Stimulated activated CD4-positive, alpha-beta T cell treated with anti-CD3 and anti-CD28 coated beads, Interleukin-15, amount 100 ng/mL, for 1 hour (primary cell): ENCODE results near the gene RNF20.
"Not testable (repeated sequence)": the region's sequence is repeated elsewhere in the genome, so short reads cannot be mapped to it uniquely, and the experiment has no call there.

Source experiments
- DNase-seq, 2 donors: peaks; one replicate each; pipeline ENCODE4 v3.0.0-alpha.2; 2020; ENCODE audit warnings: low read depth in 1 of 2, low spot score in 1 of 2

The RNF20 gene, protein sequence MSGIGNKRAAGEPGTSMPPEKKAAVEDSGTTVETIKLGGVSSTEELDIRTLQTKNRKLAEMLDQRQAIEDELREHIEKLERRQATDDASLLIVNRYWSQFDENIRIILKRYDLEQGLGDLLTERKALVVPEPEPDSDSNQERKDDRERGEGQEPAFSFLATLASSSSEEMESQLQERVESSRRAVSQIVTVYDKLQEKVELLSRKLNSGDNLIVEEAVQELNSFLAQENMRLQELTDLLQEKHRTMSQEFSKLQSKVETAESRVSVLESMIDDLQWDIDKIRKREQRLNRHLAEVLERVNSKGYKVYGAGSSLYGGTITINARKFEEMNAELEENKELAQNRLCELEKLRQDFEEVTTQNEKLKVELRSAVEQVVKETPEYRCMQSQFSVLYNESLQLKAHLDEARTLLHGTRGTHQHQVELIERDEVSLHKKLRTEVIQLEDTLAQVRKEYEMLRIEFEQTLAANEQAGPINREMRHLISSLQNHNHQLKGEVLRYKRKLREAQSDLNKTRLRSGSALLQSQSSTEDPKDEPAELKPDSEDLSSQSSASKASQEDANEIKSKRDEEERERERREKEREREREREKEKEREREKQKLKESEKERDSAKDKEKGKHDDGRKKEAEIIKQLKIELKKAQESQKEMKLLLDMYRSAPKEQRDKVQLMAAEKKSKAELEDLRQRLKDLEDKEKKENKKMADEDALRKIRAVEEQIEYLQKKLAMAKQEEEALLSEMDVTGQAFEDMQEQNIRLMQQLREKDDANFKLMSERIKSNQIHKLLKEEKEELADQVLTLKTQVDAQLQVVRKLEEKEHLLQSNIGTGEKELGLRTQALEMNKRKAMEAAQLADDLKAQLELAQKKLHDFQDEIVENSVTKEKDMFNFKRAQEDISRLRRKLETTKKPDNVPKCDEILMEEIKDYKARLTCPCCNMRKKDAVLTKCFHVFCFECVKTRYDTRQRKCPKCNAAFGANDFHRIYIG

GRCh38 chr9:101533334-101534204, at the start of gene RNF20:
RNF20 (plus strand) TSS chr9:101533853; CDS start chr9:101535424, 1,571 bp downstream.
- peak; percentile 96 to 98 for DNase-seq

- no peak for DNase-seq
Measured at GRCh38 chr9:101484046-101484445, 49.6 kb upstream of the RNF20 start.

DNA sequence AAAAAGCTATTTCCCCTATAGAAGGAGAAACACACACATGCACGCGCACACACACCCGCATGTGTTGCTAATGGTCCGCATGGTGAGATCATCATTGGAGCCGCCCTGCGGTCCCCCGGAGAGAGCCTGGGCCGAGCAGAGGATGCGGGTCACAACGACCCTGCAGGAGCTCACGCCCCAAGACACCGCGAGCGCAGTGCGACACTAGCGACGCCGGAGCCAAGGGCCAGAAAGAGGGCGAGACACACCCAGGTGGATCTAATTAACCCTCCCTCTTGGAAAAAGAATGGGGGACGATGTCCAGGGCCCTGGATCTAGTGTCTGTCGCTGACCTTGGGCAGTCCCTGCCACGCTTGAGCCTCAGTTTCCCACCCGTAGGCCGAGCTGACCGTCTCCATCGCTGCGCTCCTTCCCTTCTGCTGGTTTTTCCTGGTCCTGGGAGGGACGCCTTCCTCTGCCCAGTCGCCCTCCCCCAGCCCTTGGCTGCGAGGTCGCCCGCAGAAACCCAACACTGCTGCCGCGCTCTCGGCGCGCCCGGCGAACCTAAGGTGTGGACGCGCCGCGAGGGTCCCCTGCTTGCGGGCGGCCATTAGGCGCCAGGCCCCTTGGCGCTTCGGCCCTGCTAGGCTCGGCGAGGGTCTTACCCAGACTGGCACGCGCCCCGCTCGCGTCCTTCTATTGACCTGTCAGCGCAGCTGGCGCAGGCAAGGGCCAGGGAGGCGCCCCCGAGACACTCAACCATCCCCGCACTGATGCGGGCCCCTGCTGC, 47.5 kb upstream of the RNF20 start:
- no peak for DNase-seq

GRCh38 chr9:101486693-101487442, 46.8 kb upstream of the RNF20 start:
- no peak for DNase-seq

DNA sequence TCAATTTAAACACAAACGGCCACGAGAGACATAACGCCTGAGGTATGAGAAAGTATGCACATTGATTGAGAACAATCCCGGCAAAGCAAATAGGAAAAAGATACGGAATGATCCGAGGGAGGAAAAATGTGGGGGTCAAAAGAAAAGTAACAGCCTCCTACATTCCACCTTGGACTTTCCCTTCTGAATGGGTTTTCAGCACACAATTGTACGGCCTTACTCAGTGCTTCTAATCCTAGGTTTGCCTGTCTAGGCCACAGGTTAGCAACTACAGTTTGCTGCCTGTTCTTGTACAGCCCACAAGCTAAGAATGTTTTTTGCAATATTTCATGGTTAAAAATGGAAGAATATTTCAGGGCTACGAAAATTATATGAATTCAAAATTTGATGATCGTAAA, 46.2 kb upstream of the RNF20 start:
- DNase-seq = no peak

- DNase-seq = no peak
Measured at GRCh38 chr9:101495810-101496209, 37.8 kb upstream of the RNF20 start.

- DNase-seq = no peak
Measured at GRCh38 chr9:101498323-101498722, 35.3 kb upstream of the RNF20 start.

DNA sequence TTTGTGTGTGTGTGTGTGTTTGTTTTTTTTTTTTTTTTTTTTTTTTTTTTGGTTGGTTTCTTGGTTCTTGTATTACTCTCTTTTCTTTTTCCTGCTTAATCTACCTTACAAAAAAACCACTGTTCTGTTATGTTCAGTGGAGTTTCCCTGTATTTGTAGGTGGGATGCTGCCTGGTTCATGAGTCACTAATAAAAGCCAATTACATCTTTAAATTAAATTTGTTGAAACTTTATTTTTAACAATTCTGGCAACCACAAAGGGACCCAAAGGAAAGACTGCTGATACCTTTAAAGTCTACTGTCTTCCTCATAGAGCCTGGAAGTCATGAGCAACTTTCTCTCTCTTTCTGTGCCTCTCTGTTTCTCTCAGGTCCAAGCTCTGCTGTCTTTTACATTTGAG, 29.5 kb upstream of the RNF20 start:
- DNase-seq = no peak

DNA sequence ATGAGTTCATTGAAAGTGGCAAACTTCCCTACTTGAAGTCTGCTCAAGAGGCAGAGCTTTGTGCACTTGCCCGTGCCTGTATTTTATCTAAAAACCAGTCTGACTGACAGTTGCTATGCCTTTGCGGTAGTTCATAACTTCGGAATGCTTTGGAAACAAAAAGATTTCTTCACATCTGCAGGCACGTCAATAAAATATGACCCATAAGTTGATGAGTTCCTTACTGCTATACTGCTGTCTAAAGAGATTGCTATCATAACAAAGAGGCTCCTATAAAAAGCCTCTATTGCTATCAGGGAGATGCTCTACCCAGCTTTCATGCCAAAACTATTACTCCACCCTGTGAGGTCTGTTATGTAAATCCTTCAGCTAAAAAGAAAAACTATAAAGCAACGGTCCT, 25.4 kb upstream of the RNF20 start:
- no peak for DNase-seq

- DNase-seq = no peak
Measured at GRCh38 chr9:101509572-101509971, 24.1 kb upstream of the RNF20 start.

DNA sequence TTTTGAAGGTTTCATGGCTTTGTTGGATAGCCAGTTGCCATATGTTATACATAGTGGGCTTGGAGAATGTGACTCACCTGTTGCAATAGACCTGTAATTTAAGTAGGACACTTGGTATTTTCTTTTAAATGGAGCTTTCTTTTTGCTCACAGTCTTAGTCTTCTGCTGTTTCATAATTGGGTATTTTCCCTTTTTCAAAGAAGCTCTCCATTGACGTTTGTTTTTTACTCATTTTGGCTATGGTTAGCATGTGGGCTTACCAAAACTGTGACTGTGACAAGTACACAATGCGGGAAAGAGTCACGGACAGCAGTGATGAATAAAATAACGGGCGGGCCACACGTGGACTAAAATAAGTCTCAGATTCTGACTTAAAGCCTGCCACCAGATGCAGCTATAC, 23.2 kb upstream of the RNF20 start:
- DNase-seq = no peak

DNA sequence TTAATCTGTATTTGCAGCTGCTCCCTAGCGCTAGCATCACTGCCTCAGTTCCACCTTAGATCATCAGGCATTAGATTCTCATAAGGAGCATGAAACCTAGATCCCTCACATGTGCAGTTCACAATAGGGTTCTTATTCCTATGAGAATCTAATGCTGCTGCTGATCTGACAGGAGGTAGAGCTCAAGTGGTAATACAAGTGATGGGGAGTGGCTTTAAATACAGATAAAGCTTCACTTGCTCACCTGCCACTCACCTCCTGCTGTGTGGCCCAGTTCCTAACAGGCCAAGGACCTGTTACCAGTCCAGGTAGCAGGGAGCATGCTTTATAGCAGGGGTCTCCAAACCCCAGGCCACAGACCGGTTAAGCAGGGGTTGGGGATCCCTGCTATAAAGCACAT, 22.6 kb upstream of the RNF20 start:
- DNase-seq = no peak

DNA sequence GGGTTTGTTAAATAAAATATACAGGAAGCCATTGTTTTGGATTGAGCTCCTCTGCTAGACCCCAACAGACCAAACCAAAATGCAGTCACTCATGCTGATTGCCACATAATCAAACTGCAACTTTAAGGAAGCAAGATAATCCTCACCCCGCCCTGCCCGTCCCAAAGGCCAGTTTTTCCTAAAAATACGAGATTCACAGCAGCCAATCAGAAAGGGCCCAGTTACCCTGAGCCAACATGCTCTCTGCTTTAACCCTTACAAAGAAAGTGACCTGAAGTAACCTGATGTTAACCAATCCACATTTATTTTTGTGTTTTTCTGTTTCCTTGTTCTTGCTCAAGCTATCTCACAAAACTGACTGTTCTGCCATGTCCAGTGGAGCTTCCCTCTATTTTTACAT, 21.5 kb upstream of the RNF20 start:
- no peak for DNase-seq

- DNase-seq = no peak
Measured at GRCh38 chr9:101513351-101513750, 20.3 kb upstream of the RNF20 start.

DNA sequence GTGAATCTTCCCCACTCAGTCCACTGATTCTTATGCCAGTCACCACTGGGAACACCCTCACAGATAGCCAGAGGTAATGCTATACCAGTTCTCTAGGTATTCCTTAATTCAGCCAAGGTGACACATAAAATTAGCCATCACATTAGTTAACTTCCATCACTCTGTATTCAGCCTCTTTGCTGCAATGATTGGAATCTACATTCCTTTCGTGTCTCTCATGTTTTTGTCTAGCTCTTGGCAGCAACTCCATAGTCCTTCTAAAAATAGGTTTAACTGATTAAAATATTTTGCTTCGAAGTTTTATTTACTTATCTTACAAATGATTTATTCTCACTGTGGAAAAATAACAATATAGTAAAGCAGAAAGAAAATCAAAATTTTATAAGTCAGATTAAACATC, 19.6 kb upstream of the RNF20 start:
- no peak for DNase-seq

GRCh38 chr9:101516655-101517054, 17.0 kb upstream of the RNF20 start:
- no peak for DNase-seq

DNA sequence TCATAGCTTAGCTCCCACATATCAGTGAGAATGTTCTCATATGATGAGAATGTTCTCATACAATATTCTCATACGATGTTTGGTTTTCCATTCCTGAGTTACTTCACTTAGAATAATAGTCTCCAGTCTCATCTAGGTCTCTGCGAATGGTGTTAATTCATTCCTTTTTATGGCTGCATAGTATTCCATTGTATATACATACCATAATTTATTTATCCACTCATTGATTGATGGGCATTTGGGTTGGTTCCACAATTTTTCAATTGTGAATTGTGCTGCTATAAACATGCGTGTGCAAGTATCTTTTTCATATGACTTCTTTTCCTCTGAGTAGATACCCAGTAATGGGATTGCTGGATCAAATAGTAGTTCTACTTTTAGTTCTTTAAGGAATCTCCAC, 15.2 kb upstream of the RNF20 start:
- DNase-seq = not testable (repeated sequence)

- no peak for DNase-seq
Measured at GRCh38 chr9:101524371-101524770, 9.3 kb upstream of the RNF20 start.

- no peak for DNase-seq
Measured at GRCh38 chr9:101527066-101527465, 6.6 kb upstream of the RNF20 start.

GRCh38 chr9:101528015-101528414, 5.6 kb upstream of the RNF20 start:
- DNase-seq = no peak
